GM23338 (cell line): Measurements from ENCODE around the gene OR2H1. TPM values are rescaled to one million over a fixed set of nuclear protein-coding genes. Genes with fewer than 3 reads are reported as not detected.

Source experiments
- ATAC-seq: fragments of 200-7000 bp; cut with Tn5 transposase; 3 replicates; pipeline ENCODE4 v1.9.1; 2020
- DNase-seq: peaks from one replicate; pipeline ENCODE4 v3.0.0-alpha.2; 2015; ENCODE audit warnings: low spot score
- H2AFZ ChIP-seq: fragments of 200-600 bp; sonication (generic); 2 replicates; pipeline ENCODE4 v1.8.0; 2016; ENCODE audit warnings: antibody characterized with exemption, mild to moderate bottlenecking, moderate library complexity
- H3F3A ChIP-seq: fragments of 200-600 bp; sonication (generic); replicated peaks from 2 replicates; pipeline ENCODE4 v1.8.0; 2017; ENCODE audit warnings: antibody characterized with exemption, mixed run types, low read depth
- H3K27ac ChIP-seq: fragments of 200-600 bp; sonication (generic); 2 replicates; pipeline ENCODE4 v1.6.1; 2016; ENCODE audit warnings: low read depth
- H3K27me3 ChIP-seq: fragments of 200-600 bp; sonication (generic); 2 replicates; pipeline ENCODE4 v1.8.0; 2016; ENCODE audit warnings: mild to moderate bottlenecking, mixed run types, moderate library complexity; ENCODE audit not compliant: insufficient read depth
- H3K36me3 ChIP-seq: fragments of 200-600 bp; sonication (generic); 2 replicates; pipeline ENCODE4 v1.8.0; 2016; ENCODE audit warnings: mild to moderate bottlenecking; ENCODE audit not compliant: insufficient read depth
- H3K4me1 ChIP-seq: fragments of 200-600 bp; sonication (generic); 2 replicates; pipeline ENCODE4 v1.8.0; 2016; ENCODE audit warnings: mild to moderate bottlenecking, moderate library complexity; ENCODE audit not compliant: insufficient read depth
- H3K4me2 ChIP-seq: fragments of 200-600 bp; sonication (generic); 2 replicates; pipeline ENCODE4 v1.7.1; 2017; ENCODE audit warnings: mixed run types
- H3K4me3 ChIP-seq: fragments of 200-600 bp; sonication (generic); 2 replicates; pipeline ENCODE4 v1.6.1; 2016; ENCODE audit warnings: mixed run types
- H3K79me2 ChIP-seq: fragments of 200-600 bp; sonication (generic); replicated peaks from 2 replicates; pipeline ENCODE4 v1.8.0; 2017; ENCODE audit warnings: mild to moderate bottlenecking; ENCODE audit not compliant: insufficient read depth
- H3K9me2 ChIP-seq: fragments of 200-600 bp; sonication (generic); 2 replicates; pipeline ENCODE4 v1.8.0; 2017; ENCODE audit not compliant: insufficient read depth
- H4K20me1 ChIP-seq: fragments of 200-600 bp; sonication (generic); replicated peaks from 2 replicates; pipeline ENCODE4 v1.8.0; 2017; ENCODE audit warnings: mild to moderate bottlenecking; ENCODE audit not compliant: insufficient read depth
- H3K27ac Mint-ChIP-seq: 2 replicates; pipeline ENCODE4 v1.8.0; 2020; ENCODE audit warnings: inconsistent platforms, mild to moderate bottlenecking, moderate library complexity, mixed read lengths
- H3K27me3 Mint-ChIP-seq: 3 replicates; pipeline ENCODE4 v1.8.0; 2022; ENCODE audit warnings: low read depth, mild to moderate bottlenecking, moderate library complexity, mixed read lengths, inconsistent platforms; ENCODE audit not compliant: insufficient read depth, poor library complexity
- H3K36me3 Mint-ChIP-seq: 3 replicates; pipeline ENCODE4 v1.8.0; 2021; ENCODE audit warnings: low read depth, mild to moderate bottlenecking, inconsistent platforms, moderate library complexity, mixed read lengths
- H3K4me1 Mint-ChIP-seq: 3 replicates; pipeline ENCODE4 v1.8.0; 2020; ENCODE audit warnings: mild to moderate bottlenecking, inconsistent platforms, mixed read lengths
- H3K4me3 Mint-ChIP-seq: 3 replicates; pipeline ENCODE4 v1.8.0; 2021; ENCODE audit warnings: moderate library complexity, mild to moderate bottlenecking, inconsistent platforms, mixed read lengths
- H3K9me3 Mint-ChIP-seq: 3 replicates; pipeline ENCODE4 v1.8.0; 2020; ENCODE audit warnings: moderate library complexity, mild to moderate bottlenecking, inconsistent platforms, mixed read lengths
- CREB1 ChIP-seq: fragments of 250-450 bp; sonication (Bioruptor Pico); IDR thresholded peaks from 2 replicates; pipeline ENCODE4 v1.5.0; 2020; ENCODE audit warnings: low read depth, mild to moderate bottlenecking, moderate library complexity
- EZH2phosphoT487 ChIP-seq: fragments of 200-600 bp; sonication (generic); IDR thresholded peaks from one replicate; pipeline ENCODE4 v1.8.1; 2018; ENCODE audit warnings: antibody characterized with exemption; ENCODE audit not compliant: unreplicated experiment
- JUNB ChIP-seq: IDR thresholded peaks from one replicate; pipeline ENCODE4 v1.6.1; 2016; ENCODE audit warnings: antibody characterized with exemption; ENCODE audit not compliant: unreplicated experiment
- POLR2AphosphoS5 ChIP-seq: IDR thresholded peaks from 2 replicates; pipeline ENCODE4 v1.6.1; 2016; ENCODE audit warnings: antibody characterized with exemption, low read depth
- STAT1 ChIP-seq: IDR thresholded peaks from one replicate; pipeline ENCODE4 v1.6.1; 2016; ENCODE audit warnings: antibody characterized with exemption; ENCODE audit not compliant: unreplicated experiment
- ZNF114 ChIP-seq: fragments of 250-450 bp; sonication (Bioruptor Pico); IDR thresholded peaks from 2 replicates; pipeline ENCODE4 v1.5.0; 2020; ENCODE audit warnings: mild to moderate bottlenecking, moderate library complexity
- ZNF331 ChIP-seq: fragments of 250-450 bp; sonication (Bioruptor Pico); IDR thresholded peaks from 2 replicates; pipeline ENCODE4 v1.5.0; 2020; ENCODE audit warnings: low read depth, mild to moderate bottlenecking, moderate library complexity
- polyA plus RNA-seq: library from polyadenylated mRNA; unstranded; fragments of >200 nt; fragmentation: Nextera tagmentation; extraction: Ambion mirVana; gene quantifications from 2 replicates; pipeline ENCODE4 v1.2.1, GENCODE V29; 2016
- total RNA-seq: library from RNA; depleted of rRNA; stranded (reverse); fragments of >200 nt; shearing (Covaris generic); gene quantifications from 2 replicates; pipeline ENCODE4 v1.2.3, GENCODE V29; 2014
- TF ChIP-seq, protein P1 (sequence below): fragments of 250-450 bp; sonication (Bioruptor Pico); IDR thresholded peaks from 2 replicates; pipeline ENCODE4 v1.5.0; 2020; ENCODE audit warnings: mild to moderate bottlenecking, moderate library complexity
- TF ChIP-seq, protein P2 (sequence below): IDR thresholded peaks from 2 replicates; pipeline ENCODE4 v1.6.1; 2016; ENCODE audit warnings: antibody characterized with exemption

The OR2H1 gene
- total and polyA plus RNA-seq, 2 experiments from 2014 or later: not detected

DNA sequence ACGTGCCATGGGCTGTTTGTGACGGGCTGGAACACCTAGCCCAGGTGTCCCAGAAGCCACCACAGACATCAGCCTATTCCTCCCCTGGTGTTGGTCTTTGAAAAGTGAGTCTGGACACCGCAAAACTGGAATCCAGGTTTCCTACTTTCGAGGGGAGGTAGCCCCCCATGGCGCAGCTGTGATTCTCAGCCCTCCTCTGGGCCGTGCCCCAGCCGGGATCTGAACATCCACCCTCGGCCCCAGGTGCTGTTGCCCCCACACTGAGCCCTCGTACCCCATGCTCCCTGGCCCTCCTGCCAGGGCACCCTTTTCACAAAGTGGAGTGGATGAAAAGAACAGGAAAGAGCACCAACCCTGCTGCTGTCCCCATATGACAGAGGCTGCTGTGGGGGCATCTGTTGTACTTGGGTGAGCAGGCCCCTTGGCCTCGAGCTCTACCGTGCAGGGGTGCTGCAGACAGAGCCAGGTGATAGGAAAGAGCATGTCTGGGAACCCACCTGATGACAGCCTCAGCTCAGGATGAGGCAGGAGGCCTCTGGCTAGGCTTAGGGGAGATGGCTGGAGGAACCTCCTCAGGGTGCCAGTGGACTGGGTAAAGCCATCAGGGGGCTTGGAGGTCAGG lies 49.6 kb downstream of the OR2H1 start (continued):
- TF ChIP-seq, protein P1, sequence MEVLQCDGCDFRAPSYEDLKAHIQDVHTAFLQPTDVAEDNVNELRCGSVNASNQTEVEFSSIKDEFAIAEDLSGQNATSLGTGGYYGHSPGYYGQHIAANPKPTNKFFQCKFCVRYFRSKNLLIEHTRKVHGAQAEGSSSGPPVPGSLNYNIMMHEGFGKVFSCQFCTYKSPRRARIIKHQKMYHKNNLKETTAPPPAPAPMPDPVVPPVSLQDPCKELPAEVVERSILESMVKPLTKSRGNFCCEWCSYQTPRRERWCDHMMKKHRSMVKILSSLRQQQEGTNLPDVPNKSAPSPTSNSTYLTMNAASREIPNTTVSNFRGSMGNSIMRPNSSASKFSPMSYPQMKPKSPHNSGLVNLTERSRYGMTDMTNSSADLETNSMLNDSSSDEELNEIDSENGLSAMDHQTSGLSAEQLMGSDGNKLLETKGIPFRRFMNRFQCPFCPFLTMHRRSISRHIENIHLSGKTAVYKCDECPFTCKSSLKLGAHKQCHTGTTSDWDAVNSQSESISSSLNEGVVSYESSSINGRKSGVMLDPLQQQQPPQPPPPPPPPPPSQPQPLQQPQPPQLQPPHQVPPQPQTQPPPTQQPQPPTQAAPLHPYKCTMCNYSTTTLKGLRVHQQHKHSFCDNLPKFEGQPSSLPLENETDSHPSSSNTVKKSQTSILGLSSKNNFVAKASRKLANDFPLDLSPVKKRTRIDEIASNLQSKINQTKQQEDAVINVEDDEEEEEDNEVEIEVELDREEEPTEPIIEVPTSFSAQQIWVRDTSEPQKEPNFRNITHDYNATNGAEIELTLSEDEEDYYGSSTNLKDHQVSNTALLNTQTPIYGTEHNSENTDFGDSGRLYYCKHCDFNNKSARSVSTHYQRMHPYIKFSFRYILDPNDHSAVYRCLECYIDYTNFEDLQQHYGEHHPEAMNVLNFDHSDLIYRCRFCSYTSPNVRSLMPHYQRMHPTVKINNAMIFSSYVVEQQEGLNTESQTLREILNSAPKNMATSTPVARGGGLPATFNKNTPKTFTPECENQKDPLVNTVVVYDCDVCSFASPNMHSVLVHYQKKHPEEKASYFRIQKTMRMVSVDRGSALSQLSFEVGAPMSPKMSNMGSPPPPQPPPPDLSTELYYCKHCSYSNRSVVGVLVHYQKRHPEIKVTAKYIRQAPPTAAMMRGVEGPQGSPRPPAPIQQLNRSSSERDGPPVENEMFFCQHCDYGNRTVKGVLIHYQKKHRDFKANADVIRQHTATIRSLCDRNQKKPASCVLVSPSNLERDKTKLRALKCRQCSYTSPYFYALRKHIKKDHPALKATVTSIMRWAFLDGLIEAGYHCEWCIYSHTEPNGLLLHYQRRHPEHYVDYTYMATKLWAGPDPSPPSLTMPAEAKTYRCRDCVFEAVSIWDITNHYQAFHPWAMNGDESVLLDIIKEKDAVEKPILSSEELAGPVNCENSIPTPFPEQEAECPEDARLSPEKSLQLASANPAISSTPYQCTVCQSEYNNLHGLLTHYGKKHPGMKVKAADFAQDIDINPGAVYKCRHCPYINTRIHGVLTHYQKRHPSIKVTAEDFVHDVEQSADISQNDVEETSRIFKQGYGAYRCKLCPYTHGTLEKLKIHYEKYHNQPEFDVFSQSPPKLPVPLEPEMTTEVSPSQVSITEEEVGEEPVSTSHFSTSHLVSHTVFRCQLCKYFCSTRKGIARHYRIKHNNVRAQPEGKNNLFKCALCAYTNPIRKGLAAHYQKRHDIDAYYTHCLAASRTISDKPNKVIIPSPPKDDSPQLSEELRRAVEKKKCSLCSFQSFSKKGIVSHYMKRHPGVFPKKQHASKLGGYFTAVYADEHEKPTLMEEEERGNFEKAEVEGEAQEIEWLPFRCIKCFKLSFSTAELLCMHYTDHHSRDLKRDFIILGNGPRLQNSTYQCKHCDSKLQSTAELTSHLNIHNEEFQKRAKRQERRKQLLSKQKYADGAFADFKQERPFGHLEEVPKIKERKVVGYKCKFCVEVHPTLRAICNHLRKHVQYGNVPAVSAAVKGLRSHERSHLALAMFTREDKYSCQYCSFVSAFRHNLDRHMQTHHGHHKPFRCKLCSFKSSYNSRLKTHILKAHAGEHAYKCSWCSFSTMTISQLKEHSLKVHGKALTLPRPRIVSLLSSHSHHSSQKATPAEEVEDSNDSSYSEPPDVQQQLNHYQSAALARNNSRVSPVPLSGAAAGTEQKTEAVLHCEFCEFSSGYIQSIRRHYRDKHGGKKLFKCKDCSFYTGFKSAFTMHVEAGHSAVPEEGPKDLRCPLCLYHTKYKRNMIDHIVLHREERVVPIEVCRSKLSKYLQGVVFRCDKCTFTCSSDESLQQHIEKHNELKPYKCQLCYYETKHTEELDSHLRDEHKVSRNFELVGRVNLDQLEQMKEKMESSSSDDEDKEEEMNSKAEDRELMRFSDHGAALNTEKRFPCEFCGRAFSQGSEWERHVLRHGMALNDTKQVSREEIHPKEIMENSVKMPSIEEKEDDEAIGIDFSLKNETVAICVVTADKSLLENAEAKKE (CRISPR knock-in tag): no peak
- TF ChIP-seq ZNF114 (CRISPR knock-in tag): no peak
- no peak for TF ChIP-seq POLR2AphosphoS5
- TF ChIP-seq CREB1 (CRISPR knock-in tag): no peak
- no peak for TF ChIP-seq STAT1
- TF ChIP-seq ZNF331 (CRISPR knock-in tag): no peak
- no peak for TF ChIP-seq EZH2phosphoT487
- TF ChIP-seq, protein P2, sequence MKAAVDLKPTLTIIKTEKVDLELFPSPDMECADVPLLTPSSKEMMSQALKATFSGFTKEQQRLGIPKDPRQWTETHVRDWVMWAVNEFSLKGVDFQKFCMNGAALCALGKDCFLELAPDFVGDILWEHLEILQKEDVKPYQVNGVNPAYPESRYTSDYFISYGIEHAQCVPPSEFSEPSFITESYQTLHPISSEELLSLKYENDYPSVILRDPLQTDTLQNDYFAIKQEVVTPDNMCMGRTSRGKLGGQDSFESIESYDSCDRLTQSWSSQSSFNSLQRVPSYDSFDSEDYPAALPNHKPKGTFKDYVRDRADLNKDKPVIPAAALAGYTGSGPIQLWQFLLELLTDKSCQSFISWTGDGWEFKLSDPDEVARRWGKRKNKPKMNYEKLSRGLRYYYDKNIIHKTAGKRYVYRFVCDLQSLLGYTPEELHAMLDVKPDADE: no peak

- peaks cover 13% of the 10 kb centered on the region; the same call in 1 of the 2 replicates for H3K9me2 ChIP-seq
- no peaks in the 10 kb centered on the region for H3K27me3 ChIP-seq
- no peaks in the 10 kb centered on the region; the same call in 2 of the 3 replicates for H3K9me3 Mint-ChIP-seq
- H3K4me3 ChIP-seq: no peak overlapping the region
- no peak overlapping the region for H3K4me3 Mint-ChIP-seq
- H3K4me1 Mint-ChIP-seq: peaks cover 4% of the 10 kb centered on the region
- H3K4me1 ChIP-seq: no peaks in the 10 kb centered on the region
- no peak overlapping the region for H3K27ac Mint-ChIP-seq
- H2AFZ ChIP-seq: no peak overlapping the region
- no peaks in the 10 kb centered on the region for H3K36me3 ChIP-seq
- no peak overlapping the region for H3K27ac ChIP-seq
- ATAC-seq (no peak), DNase-seq (no peak)
- no peaks in the 10 kb centered on the region for H3F3A ChIP-seq
- peaks cover 2% of the 10 kb centered on the region for H3K27me3 Mint-ChIP-seq
- H4K20me1 ChIP-seq: no peaks in the 10 kb centered on the region; the same call in 1 of the 2 replicates
- no peaks in the 10 kb centered on the region; the same call in 2 of the 3 replicates for H3K36me3 Mint-ChIP-seq
- H3K4me2 ChIP-seq: no peak overlapping the region
- H3K79me2 ChIP-seq: no peaks in the 10 kb centered on the region
- TF ChIP-seq JUNB (no peak), STAT1 (no peak), ZNF114 (CRISPR knock-in tag) (no peak)
- TF ChIP-seq, protein P1 (CRISPR knock-in tag): no peak
These were observed 50.4 kb downstream of the OR2H1 start for GRCh38 chr6:29507319-29507718.
